Large intestine (tissue), 12 donors: ENCODE results near the gene HDHD5. TPM values are rescaled to one million over a fixed set of nuclear protein-coding genes. Genes with fewer than 3 reads are reported as not detected.

ENCODE experiments used
- DNase-seq, 2 donors: peaks; one replicate each; pipeline versions ENCODE4 v3.0.0 to v3.0.0-alpha.2; 2013
- H3K27ac ChIP-seq: one replicate; pipeline ENCODE4 v1.5.1; 2013; ENCODE audit warnings: low read length
- H3K27me3 ChIP-seq: 2 replicates; pipeline ENCODE4 v1.6.1; 2013; ENCODE audit warnings: low read length; ENCODE audit not compliant: control insufficient read depth, insufficient read depth
- H3K36me3 ChIP-seq: 2 replicates; pipeline ENCODE4 v1.6.1; 2013; ENCODE audit warnings: low read length; ENCODE audit not compliant: control insufficient read depth, insufficient read depth
- H3K4me1 ChIP-seq: one replicate; pipeline ENCODE4 v1.6.1; 2013; ENCODE audit warnings: low read length; ENCODE audit not compliant: control insufficient read depth, insufficient read depth
- H3K4me3 ChIP-seq: one replicate; pipeline ENCODE4 v1.5.1; 2013; ENCODE audit warnings: low read length
- H3K9me3 ChIP-seq: one replicate; pipeline ENCODE4 v1.6.1; 2013; ENCODE audit warnings: mild to moderate bottlenecking, low read depth, low read length, moderate library complexity; ENCODE audit not compliant: control insufficient read depth
- WGBS: methylation state at CpG from one replicate; pipeline ENCODE4 v1.1.5; 2013; ENCODE audit warnings: low lambda C conversion rate; ENCODE audit not compliant: insufficient coverage; 5-methylcytosine and 5-hydroxymethylcytosine counted together
- long read RNA-seq, 11 donors: transcript quantifications; one replicate each; lab custom pipeline, GENCODE V29; 2026
- polyA plus RNA-seq: library from polyadenylated mRNA; unstranded; fragments of 120-200 nt; gene quantifications from one replicate; pipeline ENCODE4 v1.2.1, GENCODE V29; 2013

HDHD5 gene
- 37.9 TPM for polyA plus RNA-seq
- long read RNA-seq, donor 1, partial matches to known transcripts, result 0 of 3 reads
- long read RNA-seq, donor 1, other reads (novel, unspliced or antisense), result 0 of 3 reads
- long read RNA-seq, donor 2, transcript HDHD5-202 (8 exons, 1,799 nt), result major isoform, 15 of 15 reads
- long read RNA-seq, donor 2, partial matches to known transcripts, result 0 of 15 reads
- long read RNA-seq, donor 2, other reads (novel, unspliced or antisense), result 0 of 15 reads
- long read RNA-seq, donor 3, transcript HDHD5-202 (8 exons, 1,799 nt), result major isoform, 18 of 31 reads
- long read RNA-seq, donor 3, partial matches to known transcripts, result 9 of 31 reads
- long read RNA-seq, donor 3, other reads (novel, unspliced or antisense), result 0 of 31 reads
- long read RNA-seq, donor 4, partial matches to known transcripts, result 0 of 3 reads
- long read RNA-seq, donor 4, other reads (novel, unspliced or antisense), result 0 of 3 reads
- long read RNA-seq, donor 5, partial matches to known transcripts, result 0 of 3 reads
- long read RNA-seq, donor 5, other reads (novel, unspliced or antisense), result 0 of 3 reads
- long read RNA-seq, donor 6, transcript HDHD5-202 (8 exons, 1,799 nt), result major isoform, 18 of 24 reads
- long read RNA-seq, donor 6, partial matches to known transcripts, result 6 of 24 reads
- long read RNA-seq, donor 6, other reads (novel, unspliced or antisense), result 0 of 24 reads
- long read RNA-seq, donor 7, transcript HDHD5-202 (8 exons, 1,799 nt), result major isoform, 5 of 5 reads
- long read RNA-seq, donor 7, partial matches to known transcripts, result 0 of 5 reads
- long read RNA-seq, donor 7, other reads (novel, unspliced or antisense), result 0 of 5 reads
- long read RNA-seq, donor 8, transcript HDHD5-202 (8 exons, 1,799 nt), result major isoform, 18 of 19 reads
- long read RNA-seq, donor 8, partial matches to known transcripts, result 0 of 19 reads
- long read RNA-seq, donor 8, other reads (novel, unspliced or antisense), result 0 of 19 reads
- long read RNA-seq, donor 9, transcript HDHD5-202 (8 exons, 1,799 nt), result major isoform, 13 of 15 reads
- long read RNA-seq, donor 9, partial matches to known transcripts, result 0 of 15 reads
- long read RNA-seq, donor 9, other reads (novel, unspliced or antisense), result 0 of 15 reads
- long read RNA-seq, donor 10, transcript HDHD5-202 (8 exons, 1,799 nt), result major isoform, 15 of 16 reads
- long read RNA-seq, donor 10, partial matches to known transcripts, result 0 of 16 reads
- long read RNA-seq, donor 10, other reads (novel, unspliced or antisense), result 0 of 16 reads
- long read RNA-seq, donor 11, transcript HDHD5-202 (8 exons, 1,799 nt), result major isoform, 8 of 9 reads
- long read RNA-seq, donor 11, partial matches to known transcripts, result 0 of 9 reads
- long read RNA-seq, donor 11, other reads (novel, unspliced or antisense), result 0 of 9 reads

DNA sequence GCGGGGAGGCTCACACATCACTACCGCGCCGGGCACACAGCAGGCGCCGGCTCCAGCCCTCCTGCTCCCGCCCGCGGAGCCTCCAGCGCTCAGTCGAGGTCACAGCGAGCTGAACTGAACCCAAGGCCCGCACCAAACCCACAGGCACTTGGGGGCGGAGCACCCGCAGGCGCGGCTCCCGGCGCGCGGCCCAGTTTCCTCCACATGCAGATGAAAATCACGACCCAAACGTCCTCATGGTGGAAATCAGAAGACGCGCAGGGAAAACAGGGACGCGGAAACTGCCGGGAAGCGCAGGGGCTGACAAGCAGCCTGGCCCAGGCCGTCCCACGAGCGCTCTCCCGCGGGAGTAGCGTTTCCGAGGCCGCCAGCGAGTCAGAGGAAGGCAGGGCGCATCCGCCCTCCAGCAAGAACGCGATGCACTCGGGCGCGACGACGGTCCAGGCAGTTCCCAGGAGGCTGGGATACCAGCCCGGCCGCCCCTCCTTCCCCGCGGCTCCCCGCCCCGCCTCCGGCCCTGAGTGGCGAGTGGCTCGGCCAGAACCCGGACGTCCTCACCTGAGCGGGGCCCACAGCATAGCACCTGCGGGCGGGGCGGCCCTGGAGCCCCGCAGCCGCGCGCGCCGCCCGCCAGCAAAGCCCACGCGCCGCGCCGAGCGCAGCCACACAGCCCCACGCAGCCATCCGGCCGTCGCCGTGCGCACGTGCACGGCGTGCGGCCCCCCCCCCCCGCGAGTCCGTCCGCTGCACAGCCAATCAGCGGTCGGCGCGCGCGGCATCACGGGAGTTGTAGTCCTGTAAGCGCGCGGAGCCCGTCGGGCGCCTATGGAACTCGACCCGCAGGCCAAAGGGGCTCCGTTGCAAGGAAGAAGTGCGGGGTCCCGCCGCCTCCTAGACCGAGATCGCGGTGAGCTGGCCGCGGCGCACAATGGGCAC, at the start of gene HDHD5:
Gene HDHD5, minus strand, starts transcription at position 710 of the 936 bp plus-strand sequence. Its CDS starts 26 bp downstream, at position 684.
- H3K4me1 ChIP-seq, result no peaks in the 10 kb centered on the region
- WGBS, result no CpG with 5 or more reads among the region's 114 CpGs
- peak; percentile 88 to 96 for DNase-seq
- peak within 1 kb of the TSS; percentile 90 for H3K27ac ChIP-seq
- H3K9me3 ChIP-seq, result no peaks in the 10 kb centered on the region
- peak within 1 kb of the TSS; percentile 84 for H3K4me3 ChIP-seq
- H3K27me3 ChIP-seq, result no peaks in the 10 kb centered on the region
- no peaks in the 10 kb centered on the region for H3K36me3 ChIP-seq

DNA sequence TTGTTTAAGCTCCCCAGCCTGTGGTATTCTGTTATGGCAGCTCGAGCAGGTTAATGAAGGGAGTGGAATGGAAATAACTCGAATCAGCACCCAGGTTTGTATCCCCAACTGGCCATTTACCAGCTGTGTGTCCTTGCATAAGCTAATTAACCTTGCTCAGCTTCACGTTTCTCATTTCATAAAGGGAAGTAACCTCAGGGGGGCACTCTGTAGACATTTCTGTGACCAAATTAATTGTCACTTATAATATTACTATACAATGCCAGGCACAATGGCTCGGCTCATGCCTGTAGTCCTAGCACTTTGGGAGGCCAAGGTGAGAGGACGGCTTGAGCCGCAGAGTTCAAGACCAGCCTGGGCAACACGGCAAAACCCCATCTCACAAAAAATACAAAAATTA, 46.4 kb upstream of the HDHD5 start:
- WGBS, result 100% methylated on average over 1 of the region's 7 CpGs
- DNase-seq, result no peak
- no peak overlapping the region for H3K27ac ChIP-seq
- no peaks in the 10 kb centered on the region for H3K9me3 ChIP-seq
- H3K36me3 ChIP-seq, result no peaks in the 10 kb centered on the region
- H3K4me3 ChIP-seq, result no peak overlapping the region
- no peaks in the 10 kb centered on the region for H3K4me1 ChIP-seq
- H3K27me3 ChIP-seq, result peaks cover 3% of the 10 kb centered on the region

DNA sequence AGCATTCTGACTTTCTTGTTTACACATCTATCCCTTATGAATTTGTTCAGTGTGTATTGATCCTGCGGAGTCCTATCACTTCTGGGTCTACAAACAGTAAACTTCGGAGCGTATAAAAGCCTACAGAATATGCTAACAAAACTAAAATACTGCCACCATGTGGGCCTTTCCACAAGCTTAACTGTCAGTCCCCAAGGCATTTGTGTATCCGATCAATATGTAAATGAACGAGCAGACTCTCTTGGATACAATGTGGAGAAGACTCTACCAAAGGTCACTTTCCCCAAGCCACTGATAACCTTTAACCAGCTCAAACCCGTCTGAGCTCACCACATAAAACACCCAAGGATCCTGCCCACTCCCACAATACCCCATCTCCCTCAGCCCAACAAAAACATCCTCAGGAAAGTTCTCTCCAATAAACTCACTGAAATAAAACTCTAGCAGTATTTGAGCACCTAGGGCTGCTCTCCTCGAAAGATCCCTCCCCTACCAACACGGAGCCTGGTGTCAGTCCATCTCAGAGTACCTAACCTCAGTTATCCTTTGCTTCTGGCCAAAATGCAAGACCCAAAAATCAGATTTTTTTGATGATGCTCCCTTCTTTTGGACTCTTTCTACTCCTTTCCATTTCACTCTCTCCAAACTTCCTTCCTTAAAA, 42.3 kb upstream of the HDHD5 start:
- Histone ChIP-seq H3K36me3 (no peaks in the 10 kb centered on the region), H3K27ac (no peak overlapping the region), H3K9me3 (no peaks in the 10 kb centered on the region), H3K4me1 (peaks cover 4% of the 10 kb centered on the region), H3K27me3 (peaks cover 3% of the 10 kb centered on the region), H3K4me3 (no peak overlapping the region)
- 30% methylated on average over 2 of the region's 8 CpGs for WGBS
- DNase-seq, result peak in 1 of 2 donors; percentile 19

DNA sequence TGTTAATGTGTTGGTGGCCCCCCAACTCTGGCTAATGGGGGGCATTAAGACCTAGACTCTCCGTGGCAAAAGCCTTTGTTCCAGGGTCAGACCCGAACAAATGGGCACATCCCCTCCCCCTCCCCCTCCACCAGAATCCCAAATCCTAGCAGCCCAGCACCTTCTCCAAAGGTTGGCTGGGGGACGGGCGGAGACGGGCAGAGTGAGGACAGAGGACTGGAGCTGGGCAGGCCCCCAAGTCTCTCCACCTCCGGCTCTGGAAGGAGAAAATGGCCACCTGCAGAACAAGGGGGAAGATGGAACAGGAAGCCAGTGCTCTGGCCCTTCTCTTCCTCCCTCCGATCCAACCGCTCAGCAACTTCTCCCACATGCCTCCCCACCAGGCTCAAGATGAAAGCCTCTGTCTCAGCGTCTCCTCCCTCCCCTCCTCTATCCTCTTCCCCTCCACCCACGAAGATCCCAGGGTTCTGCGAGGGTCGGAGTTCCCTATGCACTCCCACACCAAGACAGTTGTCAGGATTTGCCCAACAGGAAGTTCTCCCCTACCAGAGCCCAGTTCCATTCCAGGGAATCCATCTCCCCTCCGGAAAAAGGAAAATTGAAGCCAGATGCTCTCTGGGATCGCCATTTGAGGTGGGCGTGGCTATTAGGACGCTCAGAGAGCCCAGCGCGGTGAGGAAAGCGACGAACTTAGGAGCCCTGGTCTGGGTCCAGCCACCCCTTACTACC, 40.1 kb upstream of the HDHD5 start:
- peak overlapping the region; percentile 65 for H3K27ac ChIP-seq
- no peaks in the 10 kb centered on the region for H3K36me3 ChIP-seq
- no CpG with 5 or more reads among the region's 20 CpGs for WGBS
- no peaks in the 10 kb centered on the region for H3K9me3 ChIP-seq
- peak; percentile 57 to 71 for DNase-seq
- peak overlapping the region; percentile 33 for H3K4me3 ChIP-seq
- H3K4me1 ChIP-seq, result peaks cover 4% of the 10 kb centered on the region
- H3K27me3 ChIP-seq, result peaks cover 3% of the 10 kb centered on the region

GRCh38 chr22:17198170-17199002, 39.3 kb upstream of the HDHD5 start:
- Histone ChIP-seq H3K27me3 (peaks cover 3% of the 10 kb centered on the region), H3K36me3 (no peaks in the 10 kb centered on the region), H3K27ac (peak overlapping the region; percentile 65), H3K4me1 (peaks cover 4% of the 10 kb centered on the region), H3K9me3 (no peaks in the 10 kb centered on the region), H3K4me3 (peak overlapping the region; percentile 33)
- WGBS, result no CpG with 5 or more reads among the region's 29 CpGs
- peak; percentile 67 to 76 for DNase-seq

- no CpG with 5 or more reads among the region's 7 CpGs for WGBS
- Histone ChIP-seq H3K9me3 (no peaks in the 10 kb centered on the region), H3K36me3 (peaks cover 22% of the 10 kb centered on the region), H3K27me3 (no peaks in the 10 kb centered on the region), H3K4me1 (peaks cover 4% of the 10 kb centered on the region), H3K4me3 (no peak overlapping the region), H3K27ac (no peak overlapping the region)
- no peak for DNase-seq
Measured at GRCh38 chr22:17194213-17194612, 35.1 kb upstream of the HDHD5 start.

- no peak for DNase-seq
- Histone ChIP-seq H3K36me3 (peaks cover 26% of the 10 kb centered on the region), H3K4me1 (no peaks in the 10 kb centered on the region), H3K9me3 (no peaks in the 10 kb centered on the region), H3K27me3 (no peaks in the 10 kb centered on the region), H3K4me3 (no peak overlapping the region), H3K27ac (no peak overlapping the region)
- no CpG with 5 or more reads among the region's 5 CpGs for WGBS
Measured at GRCh38 chr22:17192186-17192585, 33.1 kb upstream of the HDHD5 start.

- H3K4me3 ChIP-seq, result no peak overlapping the region
- WGBS, result 85% methylated on average over 2 of the region's 12 CpGs
- no peaks in the 10 kb centered on the region for H3K27me3 ChIP-seq
- H3K27ac ChIP-seq, result no peak overlapping the region
- no peaks in the 10 kb centered on the region for H3K9me3 ChIP-seq
- no peaks in the 10 kb centered on the region for H3K4me1 ChIP-seq
- no peak for DNase-seq
- peaks cover 26% of the 10 kb centered on the region for H3K36me3 ChIP-seq
Measured at GRCh38 chr22:17191163-17191784, 32.2 kb upstream of the HDHD5 start.
